CD4-positive, alpha-beta memory T cell (primary cell): ENCODE measurements around the gene SEMA4D. TPM values are rescaled to one million over a fixed set of nuclear protein-coding genes. Genes with fewer than 3 reads are reported as not detected.
A peak's percentile ranks its signal among the peaks of the same experiment; 100 is the strongest.

Source experiments
- CTCF ChIA-PET: fragments of 350-600 bp; sonication (Branson Sonifier 250); formaldehyde crosslinking; loops from one replicate; lab custom pipeline; 2021; ENCODE audit warnings: inconsistent platforms; ENCODE audit not compliant: partially characterized antibody; lab: Charles Lee
- POLR2A ChIA-PET: fragments of 350-600 bp; sonication (Branson Sonifier 250); formaldehyde crosslinking; loops from one replicate; lab custom pipeline; 2021; ENCODE audit not compliant: partially characterized antibody; lab: Charles Lee
- DNase-seq, 5 donors: peaks; one replicate each; pipeline versions ENCODE4 v3.0.0 to v3.0.0-alpha.2; 2020 to 2022; ENCODE audit warnings: mixed read lengths in 1 of 5
- H3K27ac ChIP-seq: one replicate; pipeline ENCODE4 v1.7.0; 2013; ENCODE audit warnings: low read depth, low read length
- H3K27me3 ChIP-seq: 2 replicates; pipeline ENCODE4 v1.7.0; 2013; ENCODE audit warnings: mild to moderate bottlenecking, low read length, moderate library complexity; ENCODE audit not compliant: insufficient read depth
- H3K36me3 ChIP-seq: 2 replicates; pipeline ENCODE4 v1.7.0; 2013; ENCODE audit warnings: mild to moderate bottlenecking, low read length, moderate library complexity; ENCODE audit not compliant: insufficient read depth
- H3K4me1 ChIP-seq: 2 replicates; pipeline ENCODE4 v1.7.0; 2013; ENCODE audit warnings: mild to moderate bottlenecking, low read length, moderate library complexity; ENCODE audit not compliant: insufficient read depth
- H3K4me3 ChIP-seq, 2 donors: one replicate each; pipeline ENCODE4 v1.7.0; 2013; ENCODE audit warnings: low read length in 2 of 2, mild to moderate bottlenecking in 1 of 2
- H3K9me3 ChIP-seq, 2 donors: one replicate each; pipeline ENCODE4 v1.7.0; 2013; ENCODE audit warnings: low read length in 2 of 2, control low read depth in 1 of 2; ENCODE audit not compliant: control insufficient read depth in 1 of 2
- H3K27ac Mint-ChIP-seq, 7 donors: one replicate each; pipeline ENCODE4 v1.8.0; 2020 to 2021; ENCODE audit warnings: mixed read lengths in 7 of 7, mild to moderate bottlenecking in 6 of 7, inconsistent platforms in 3 of 7, moderate library complexity in 3 of 7
- H3K27me3 Mint-ChIP-seq, 2 donors: one replicate each; pipeline ENCODE4 v1.8.0; 2020 to 2021; ENCODE audit warnings: mixed read lengths in 2 of 2
- H3K36me3 Mint-ChIP-seq, 2 donors: one replicate each; pipeline ENCODE4 v1.8.0; 2020 to 2021; ENCODE audit warnings: mixed read lengths in 2 of 2, inconsistent platforms in 1 of 2, mild to moderate bottlenecking in 1 of 2
- H3K4me1 Mint-ChIP-seq, 4 donors: one replicate each; pipeline ENCODE4 v1.8.0; 2020 to 2021; ENCODE audit warnings: mixed read lengths in 4 of 4, mild to moderate bottlenecking in 1 of 4
- H3K4me3 Mint-ChIP-seq, 8 donors: one replicate each; pipeline ENCODE4 v1.8.0; 2020 to 2021; ENCODE audit warnings: mixed read lengths in 8 of 8, mild to moderate bottlenecking in 7 of 8, moderate library complexity in 6 of 8, inconsistent platforms in 3 of 8
- H3K9me3 Mint-ChIP-seq, 8 donors: one replicate each; pipeline ENCODE4 v1.8.0; 2020 to 2021; ENCODE audit warnings: mixed read lengths in 8 of 8, mild to moderate bottlenecking in 5 of 8, inconsistent platforms in 3 of 8, moderate library complexity in 1 of 8
- intact Hi-C: fragments of 100-400 bp; cut with micrococcal nuclease; formaldehyde crosslinking; loops from one replicate; pipeline ENCODE4 v1.15.1; 2023
- polyA plus RNA-seq, 2 donors: library from polyadenylated mRNA; unstranded; fragments of 300-500 nt; fragmentation: Illumina TruSeq; gene quantifications; one replicate each; pipeline ENCODE4 v1.2.3, GENCODE V29; 2021
- total RNA-seq, 2 experiments: library from RNA; stranded (reverse); gene quantifications; one replicate each; pipeline ENCODE4 v1.2.3, GENCODE V29; 2021

The SEMA4D gene
- total and polyA plus RNA-seq, 4 experiments from 2014 or later, result 49.5 to 410 (median 280) TPM

DNA sequence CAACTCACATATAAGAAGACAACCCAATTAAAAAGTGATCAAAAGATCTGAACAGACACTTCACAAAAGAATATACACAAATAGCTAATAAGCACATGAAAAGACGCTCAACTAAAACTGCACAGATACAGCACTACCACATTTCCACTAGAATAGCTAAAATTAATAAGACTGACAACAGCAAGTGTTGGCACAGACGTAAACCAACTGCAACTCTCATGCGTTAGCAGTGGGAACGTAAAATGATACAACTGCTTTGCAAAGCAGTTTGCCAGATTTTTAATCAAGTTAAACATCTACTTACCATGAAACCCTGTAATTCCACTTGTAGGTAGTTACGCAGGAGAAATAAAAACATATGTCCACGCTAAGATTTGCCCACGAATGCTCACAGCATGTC, 9.0 kb downstream of the SEMA4D start:
- peak overlapping the region; percentile 53 to 99 (median 88) for H3K27ac Mint-ChIP-seq
- intact Hi-C loops, result no loop called here
- Histone ChIP-seq H3K27me3 (no peaks in the 10 kb centered on the region), H3K4me3 (peak overlapping the region in 1 of 2 donors; percentile 20), H3K36me3 (peaks cover 6% of the 10 kb centered on the region), H3K9me3 (no peaks in the 10 kb centered on the region), H3K27ac (peak overlapping the region; percentile 53), H3K4me1 (peaks cover 97% of the 10 kb centered on the region)
- peaks cover 31 to 46% of the 10 kb centered on the region in 2 donors for H3K36me3 Mint-ChIP-seq
- POLR2A ChIA-PET, result interaction anchor here (0.6 to 4.8 kb wide), 22 partner anchors 8 to 178 kb away, joined by 3 to 50 read pairs (median 7); partner anchors contain the start of genes CKS2 and SEMA4D
- peak overlapping the region in 6 of 8 donors; percentile 49 to 100 (median 92) for H3K4me3 Mint-ChIP-seq
- CTCF ChIA-PET, result interaction anchor here (1.1 to 5.7 kb wide), 4 partner anchors 11 to 70 kb away, joined by 4 to 52 read pairs (median 20); no protein-coding TSS in a partner anchor
- H3K9me3 Mint-ChIP-seq, result no peaks in the 10 kb centered on the region
- H3K4me1 Mint-ChIP-seq, result peaks cover 85 to 99% (median 93%) of the 10 kb centered on the region in 4 donors
- DNase-seq, result no peak
- no peaks in the 10 kb centered on the region for H3K27me3 Mint-ChIP-seq

DNA sequence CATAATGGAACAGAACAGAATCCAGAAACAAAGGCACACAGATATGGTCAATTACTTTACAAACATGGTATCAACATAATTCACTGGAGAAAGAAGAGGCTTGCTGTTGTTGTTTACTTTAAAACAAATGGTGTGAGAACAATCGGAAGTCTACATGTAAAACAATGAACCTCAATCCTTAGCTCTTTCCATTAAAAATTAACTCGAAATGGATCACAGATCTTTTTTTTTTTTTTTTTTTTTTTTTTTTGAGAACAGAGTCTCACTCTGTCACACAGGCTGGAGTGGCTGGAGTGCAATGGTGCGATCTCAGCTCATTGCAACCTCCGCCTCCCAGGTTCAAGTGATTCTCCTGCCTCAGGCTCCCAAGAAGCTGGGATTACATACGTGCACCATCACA, 9.8 kb downstream of the SEMA4D start:
- ChIA-PET CTCF (interaction anchor here (1.0 to 5.7 kb wide), 4 partner anchors 11 to 105 kb away, joined by 3 to 52 read pairs (median 20); no protein-coding TSS in a partner anchor), POLR2A (interaction anchor here (0.9 to 3.2 kb wide), 13 partner anchors 10 to 80 kb away, joined by 3 to 16 read pairs (median 8); partner anchors contain the start of gene SEMA4D)
- H3K27ac ChIP-seq, result no peak overlapping the region
- Mint-ChIP-seq H3K4me1 (peaks cover 85 to 99% (median 92%) of the 10 kb centered on the region in 4 donors), H3K9me3 (no peaks in the 10 kb centered on the region), H3K27ac (peak overlapping the region; percentile 74 to 99 (median 82)), H3K36me3 (peaks cover 31 to 46% of the 10 kb centered on the region in 2 donors), H3K4me3 (peak overlapping the region; percentile 3 to 100 (median 48)), H3K27me3 (no peaks in the 10 kb centered on the region)
- H3K9me3 ChIP-seq, result no peaks in the 10 kb centered on the region
- no peaks in the 10 kb centered on the region for H3K27me3 ChIP-seq
- intact Hi-C loops, result no loop called here
- no peak overlapping the region for H3K4me3 ChIP-seq
- peaks cover 6% of the 10 kb centered on the region for H3K36me3 ChIP-seq
- no peak for DNase-seq
- H3K4me1 ChIP-seq, result peaks cover 97% of the 10 kb centered on the region

DNA sequence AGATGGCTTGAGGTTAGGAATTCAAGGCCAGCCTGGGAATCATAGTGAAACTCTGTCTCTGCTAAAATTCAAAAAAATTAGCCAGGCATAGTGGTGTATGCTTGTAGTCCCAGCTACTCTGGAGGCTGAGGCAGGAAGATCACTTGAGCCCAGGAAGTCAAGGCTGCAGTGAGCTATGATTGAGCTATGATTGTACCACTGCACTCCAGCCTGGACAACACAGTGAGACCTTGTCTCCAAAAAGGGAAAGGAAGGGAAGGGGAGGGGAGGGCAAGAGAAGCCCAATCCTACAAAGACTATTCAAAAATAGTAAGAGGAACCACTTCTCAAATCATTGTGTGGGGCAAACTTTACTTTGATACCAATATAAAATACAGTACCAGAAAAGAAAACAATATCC, 11.2 kb downstream of the SEMA4D start:
- Mint-ChIP-seq H3K4me1 (peaks cover 87 to 99% (median 93%) of the 10 kb centered on the region in 4 donors), H3K27me3 (no peaks in the 10 kb centered on the region), H3K4me3 (peak overlapping the region in 7 of 8 donors; percentile 9 to 75 (median 63)), H3K9me3 (no peaks in the 10 kb centered on the region), H3K36me3 (peaks cover 36 to 46% of the 10 kb centered on the region in 2 donors), H3K27ac (peak overlapping the region; percentile 65 to 91 (median 80))
- peaks cover 97% of the 10 kb centered on the region for H3K4me1 ChIP-seq
- ChIA-PET POLR2A (interaction anchor here (0.9 to 2.6 kb wide), 4 partner anchors 9 to 23 kb away, joined by 3 to 8 read pairs (median 5); no protein-coding TSS in a partner anchor), CTCF (interaction anchor here (1.3 to 5.7 kb wide), 4 partner anchors 17 to 63 kb away, joined by 3 to 52 read pairs (median 4); no protein-coding TSS in a partner anchor)
- H3K36me3 ChIP-seq, result peaks cover 6% of the 10 kb centered on the region
- no peak overlapping the region for H3K4me3 ChIP-seq
- peak in 1 of 5 donors; percentile 36 for DNase-seq
- intact Hi-C loops, result no loop called here
- H3K9me3 ChIP-seq, result no peaks in the 10 kb centered on the region
- H3K27ac ChIP-seq, result peak overlapping the region; percentile 29
- no peaks in the 10 kb centered on the region for H3K27me3 ChIP-seq

DNA sequence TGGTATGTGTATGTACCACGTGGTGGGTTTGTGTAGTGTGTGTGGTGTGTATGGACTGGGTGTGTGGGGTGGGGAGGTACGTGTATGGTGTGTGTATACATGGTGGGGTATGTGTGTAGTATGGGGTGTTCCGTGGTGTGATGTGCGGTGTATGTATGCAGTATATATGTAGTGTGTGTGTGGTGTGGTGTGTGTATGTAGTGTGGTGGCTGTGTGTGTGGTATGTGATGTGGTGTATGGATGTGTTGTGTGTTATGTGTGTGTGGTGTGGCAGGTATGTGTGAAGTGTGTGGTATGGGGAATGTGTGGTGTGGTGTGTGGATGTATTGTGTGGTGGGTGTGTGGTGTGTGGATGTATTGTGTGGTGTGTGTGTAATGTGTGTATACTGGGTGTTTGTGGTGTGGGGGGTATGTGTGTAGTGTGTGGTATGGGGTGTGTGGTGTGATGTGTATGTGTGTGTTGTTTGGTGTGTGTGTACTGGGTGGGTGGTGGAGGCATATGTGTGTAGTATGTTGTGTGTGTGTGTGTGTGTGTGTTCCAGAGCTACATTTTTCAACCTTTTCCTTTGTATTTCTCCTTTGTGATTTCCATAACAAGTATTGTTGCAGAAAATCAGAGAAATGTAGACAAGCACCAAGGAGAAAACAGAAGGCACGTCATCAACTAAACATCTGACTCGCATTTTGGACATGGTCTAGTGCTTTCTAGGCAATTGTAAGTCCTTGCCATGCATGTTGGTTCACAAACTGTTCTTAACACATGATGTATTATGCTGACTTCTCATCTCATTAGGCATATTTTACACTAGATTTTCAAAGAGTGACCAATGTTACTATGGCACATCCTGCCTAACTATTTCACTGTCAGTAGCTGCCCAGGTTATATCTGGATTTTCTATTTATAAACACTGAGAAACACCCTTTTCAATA, 13.2 kb downstream of the SEMA4D start:
- ChIA-PET POLR2A (interaction anchor here (0.8 to 23.9 kb wide), 17 partner anchors 9 to 76 kb away, joined by 3 to 609 read pairs (median 4); no protein-coding TSS in a partner anchor), CTCF (interaction anchor here (0.8 to 2.9 kb wide), 5 partner anchors 13 to 132 kb away, joined by 3 to 18 read pairs (median 4); no protein-coding TSS in a partner anchor)
- no peak for DNase-seq
- intact Hi-C loops, result loop anchor here (1.0 kb wide), 1 partner anchor 7 kb away; no protein-coding TSS in a partner anchor
- no peaks in the 10 kb centered on the region for H3K9me3 ChIP-seq
- Mint-ChIP-seq H3K4me3 (peak overlapping the region; percentile 92 to 100 (median 98)), H3K27me3 (no peaks in the 10 kb centered on the region), H3K4me1 (peaks cover 81 to 95% (median 88%) of the 10 kb centered on the region in 4 donors), H3K9me3 (no peaks in the 10 kb centered on the region), H3K27ac (peak overlapping the region; percentile 74 to 99 (median 96)), H3K36me3 (peaks cover 44 to 52% of the 10 kb centered on the region in 2 donors)
- peaks cover 6% of the 10 kb centered on the region for H3K36me3 ChIP-seq
- H3K27ac ChIP-seq, result peak overlapping the region; percentile 58
- H3K4me3 ChIP-seq, result peak overlapping the region; percentile 50 to 79
- no peaks in the 10 kb centered on the region for H3K27me3 ChIP-seq
- H3K4me1 ChIP-seq, result peaks cover 90% of the 10 kb centered on the region

DNA sequence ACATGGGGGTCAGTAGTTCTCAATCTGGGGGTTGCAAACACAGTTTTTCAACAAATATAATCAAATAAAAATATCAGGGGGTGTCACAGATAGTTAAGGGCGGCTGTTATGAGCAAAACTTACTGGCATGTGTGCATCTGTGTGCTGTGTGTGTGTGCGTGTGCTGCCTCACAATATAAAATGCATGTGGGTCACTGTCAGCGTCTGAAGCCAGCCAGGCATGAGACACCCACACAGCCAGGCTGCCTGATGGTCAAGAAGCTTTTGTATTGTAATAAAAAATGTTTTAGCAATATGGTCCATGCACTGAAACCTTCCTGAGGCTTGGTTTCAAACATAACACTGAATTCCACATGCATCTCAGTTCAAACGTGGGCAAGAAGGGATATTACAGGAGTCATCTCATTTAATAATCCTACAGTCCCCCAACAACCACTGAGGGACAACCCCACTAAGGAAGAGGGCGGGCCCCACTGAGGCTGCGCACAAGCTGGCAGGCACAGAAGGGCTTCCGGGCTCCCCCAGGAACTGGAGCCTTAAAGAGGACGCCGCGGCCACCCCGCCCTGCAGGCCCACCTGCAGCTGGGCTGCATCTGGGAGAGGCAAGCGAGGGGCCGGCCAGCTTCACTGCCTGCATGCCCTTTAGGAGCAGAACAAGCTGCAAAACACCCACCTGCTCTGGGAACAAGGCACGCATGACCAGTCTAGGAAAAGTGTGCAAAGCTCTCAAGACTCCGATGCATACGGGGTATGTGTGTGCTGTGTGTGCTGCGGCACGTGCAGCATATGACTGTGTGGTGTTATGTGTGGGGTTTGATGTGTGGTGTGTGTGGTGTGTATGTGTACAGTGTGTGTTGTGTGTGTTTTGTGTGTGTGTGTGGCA, 14.1 kb downstream of the SEMA4D start:
- Mint-ChIP-seq H3K27ac (peak overlapping the region; percentile 74 to 99 (median 96)), H3K36me3 (peaks cover 50 to 54% of the 10 kb centered on the region in 2 donors), H3K27me3 (no peaks in the 10 kb centered on the region), H3K4me3 (peak overlapping the region; percentile 92 to 100 (median 98)), H3K4me1 (peaks cover 78 to 95% (median 88%) of the 10 kb centered on the region in 4 donors), H3K9me3 (peaks cover 0 to 2% (median 0%) of the 10 kb centered on the region in 8 donors)
- peak overlapping the region; percentile 58 for H3K27ac ChIP-seq
- peaks cover 89% of the 10 kb centered on the region for H3K4me1 ChIP-seq
- CTCF ChIA-PET, result interaction anchor here (0.8 to 2.9 kb wide), 6 partner anchors 12 to 73 kb away, joined by 3 to 18 read pairs (median 6); no protein-coding TSS in a partner anchor
- no peaks in the 10 kb centered on the region for H3K9me3 ChIP-seq
- peak; percentile 66 to 83 (median 72) for DNase-seq
- H3K4me3 ChIP-seq, result peak overlapping the region; percentile 50 to 79
- peaks cover 5% of the 10 kb centered on the region for H3K36me3 ChIP-seq
- POLR2A ChIA-PET, result interaction anchor here (0.6 to 23.9 kb wide), 19 partner anchors 8 to 75 kb away, joined by 3 to 609 read pairs (median 4); no protein-coding TSS in a partner anchor
- H3K27me3 ChIP-seq, result no peaks in the 10 kb centered on the region
- intact Hi-C loops, result loop anchor here (2.0 kb wide), 1 partner anchor 13 kb away; no protein-coding TSS in a partner anchor

DNA sequence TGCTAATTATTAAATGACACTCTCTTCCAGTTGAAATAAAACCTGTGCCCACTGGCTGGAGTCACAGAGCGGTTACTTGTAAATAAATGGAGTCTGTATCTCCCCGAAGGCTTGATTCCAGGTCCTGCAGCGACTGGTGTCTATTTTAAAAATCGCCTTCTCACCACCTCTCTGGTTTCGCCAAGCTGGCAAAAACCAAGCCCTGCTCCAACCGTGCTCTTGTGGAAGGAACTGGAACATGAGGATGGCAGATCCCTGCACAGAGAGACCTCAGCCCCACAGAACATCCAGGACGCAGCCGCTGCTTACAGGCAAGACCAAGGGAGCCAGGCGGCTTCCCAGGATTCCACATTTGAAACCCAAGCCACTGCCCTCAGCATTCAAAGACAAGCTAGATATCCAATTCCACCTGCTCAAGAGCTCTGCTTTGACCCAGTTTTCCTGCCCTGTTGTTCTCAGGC, 15.0 kb downstream of the SEMA4D start:
- no peak for DNase-seq
- Histone ChIP-seq H3K4me1 (peaks cover 89% of the 10 kb centered on the region), H3K27ac (peak overlapping the region; percentile 58), H3K9me3 (no peaks in the 10 kb centered on the region), H3K36me3 (peaks cover 10% of the 10 kb centered on the region), H3K27me3 (no peaks in the 10 kb centered on the region), H3K4me3 (peak overlapping the region in 1 of 2 donors; percentile 29)
- peaks cover 51 to 59% of the 10 kb centered on the region in 2 donors for H3K36me3 Mint-ChIP-seq
- H3K9me3 Mint-ChIP-seq, result peaks cover 0 to 2% (median 0%) of the 10 kb centered on the region in 8 donors
- CTCF ChIA-PET, result interaction anchor here (1.4 to 2.9 kb wide), 6 partner anchors 41 to 72 kb away, joined by 3 to 21 read pairs (median 8); no protein-coding TSS in a partner anchor
- H3K27me3 Mint-ChIP-seq, result no peaks in the 10 kb centered on the region
- peak overlapping the region; percentile 92 to 100 (median 98) for H3K4me3 Mint-ChIP-seq
- H3K4me1 Mint-ChIP-seq, result peaks cover 77 to 95% (median 87%) of the 10 kb centered on the region in 4 donors
- H3K27ac Mint-ChIP-seq, result peak overlapping the region; percentile 74 to 99 (median 96)
- POLR2A ChIA-PET, result interaction anchor here (1.2 to 23.9 kb wide), 12 partner anchors 8 to 80 kb away, joined by 3 to 609 read pairs (median 11); partner anchors contain the start of gene SEMA4D
- intact Hi-C loops, result loop anchor here (1.0 to 2.0 kb wide), 2 partner anchors 7 to 14 kb away; no protein-coding TSS in a partner anchor
